H1 (cell line): Measurements from ENCODE around the gene RSPO3. TPM values are rescaled to one million over a fixed set of nuclear protein-coding genes. Genes with fewer than 3 reads are reported as not detected.

ENCODE experiments used
- HDAC6 ChIP-seq: IDR thresholded peaks from one replicate; pipeline ENCODE4 v1.7.1; 2012; ENCODE audit warnings: low read depth, mild to moderate bottlenecking, inconsistent platforms, low read length, moderate library complexity
- RNF2 ChIP-seq: fragments of 200-900, 300-1000 bp; sonication (generic); IDR thresholded peaks from 2 replicates; pipeline ENCODE4 v1.7.1; 2016; ENCODE audit warnings: borderline replicate concordance, low read depth, mild to moderate bottlenecking, antibody characterized with exemption, low read length; ENCODE audit not compliant: poor library complexity, severe bottlenecking; ENCODE audit errors: missing control alignments
- SIX5 ChIP-seq: IDR thresholded peaks from 2 replicates; pipeline ENCODE4 v1.6.1; 2011; ENCODE audit warnings: mild to moderate bottlenecking, low read depth, low read length
- polyA plus RNA-seq, 7 experiments: library from polyadenylated mRNA; depleted of rRNA in 3 of 7; stranded (reverse) in 5 of 7; unstranded in 2 of 7; fragments of >200 nt in 5 of 7; fragments of 200-250 nt in 2 of 7; gene quantifications; 1 replicate in 5 of 7; 2 replicates in 1 of 7; 4 replicates in 1 of 7; pipeline versions ENCODE4 v1.2.1 to v1.2.3, GENCODE V29; 2011 to 2013; ENCODE audit warnings: missing spikeins in 2 of 7, mixed read lengths in 2 of 7
- total RNA-seq: library from RNA; stranded (reverse); fragmentation: NEBNext Ultra II Directional; extraction: Animal tissue kit (Norgen Biotek cat#: 25700); gene quantifications from 2 replicates; pipeline ENCODE4 v1.2.1, GENCODE V29; 2021

The RSPO3 gene
- total and polyA plus RNA-seq, 2 of the 8 experiments (the other 6 are each of a cell fraction or from before 2014, with no cell fraction given) = not detected

DNA sequence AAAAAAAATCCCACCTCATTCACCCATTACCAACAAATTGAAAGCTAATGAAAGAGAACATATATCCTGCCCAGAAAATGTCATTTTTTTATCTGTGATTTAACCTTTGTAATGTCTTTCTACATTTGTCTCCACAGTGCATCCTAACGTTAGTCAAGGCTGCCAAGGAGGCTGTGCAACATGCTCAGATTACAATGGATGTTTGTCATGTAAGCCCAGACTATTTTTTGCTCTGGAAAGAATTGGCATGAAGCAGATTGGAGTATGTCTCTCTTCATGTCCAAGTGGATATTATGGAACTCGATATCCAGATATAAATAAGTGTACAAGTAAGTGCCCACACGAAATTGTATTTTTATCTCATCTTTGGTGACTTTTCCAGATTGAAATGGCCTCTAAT lies 30.0 kb downstream of the RSPO3 start (continued):
- no peak for TF ChIP-seq HDAC6
- no peak for TF ChIP-seq RNF2
- no peak for TF ChIP-seq SIX5
